CD4-positive, alpha-beta T cell treated with Interleukin-17A for 1 hour (primary cell): ENCODE results near the gene GPR84.

Experiments
- DNase-seq: peaks from one replicate; pipeline ENCODE4 v3.0.0-alpha.2; 2020

Gene GPR84

DNA sequence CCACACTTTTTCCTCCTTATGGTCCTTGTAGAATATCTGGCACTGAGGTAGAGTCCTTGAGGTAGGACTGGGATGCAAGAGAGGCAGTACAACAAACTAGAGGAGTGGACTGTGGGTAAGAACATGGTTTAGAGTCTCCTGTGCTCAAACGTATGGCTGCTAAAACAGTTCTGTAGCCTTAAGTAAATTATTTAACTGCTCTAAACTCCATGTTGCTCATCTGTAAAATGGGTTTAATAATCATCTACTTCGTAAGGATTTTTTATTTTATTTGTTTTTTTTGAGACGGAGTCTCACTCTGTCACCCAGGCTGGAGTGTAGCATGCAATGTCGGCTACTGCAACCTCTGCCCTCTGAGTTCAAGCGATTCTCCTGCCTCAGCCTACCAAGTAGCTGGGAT lies 42.9 kb downstream of the GPR84 start:
- DNase-seq, result no peak
